CD4-positive, alpha-beta T cell treated with Interleukin-15 for 4 hours (primary cell): ENCODE results near the gene DENND1B.
"Not testable (repeated sequence)": the region's sequence is repeated elsewhere in the genome, so short reads cannot be mapped to it uniquely, and the experiment has no call there.

ENCODE experiments used
- DNase-seq: peaks from one replicate; pipeline ENCODE4 v3.0.0-alpha.2; 2020; ENCODE audit warnings: low spot score

The DENND1B gene

GRCh38 chr1:197553281-197553680, 222.0 kb downstream of the DENND1B start:
- no peak for DNase-seq

- no peak for DNase-seq
Measured at GRCh38 chr1:197546989-197547388, 228.3 kb downstream of the DENND1B start.

GRCh38 chr1:197544553-197544952, 230.7 kb downstream of the DENND1B start:
- no peak for DNase-seq

GRCh38 chr1:197544130-197544529, 231.2 kb downstream of the DENND1B start:
- DNase-seq: no peak

- DNase-seq: no peak
Measured at GRCh38 chr1:197541411-197541810, 233.9 kb downstream of the DENND1B start.

- peak; percentile 28 for DNase-seq
Measured at GRCh38 chr1:197526736-197527371, 248.4 kb downstream of the DENND1B start.

- peak; percentile 43 for DNase-seq
Measured at GRCh38 chr1:197521118-197521739, 254.1 kb downstream of the DENND1B start.

- DNase-seq: no peak
Measured at GRCh38 chr1:197519741-197520334, 255.4 kb downstream of the DENND1B start.

GRCh38 chr1:197515421-197515820, 259.9 kb downstream of the DENND1B start:
- DNase-seq: no peak

GRCh38 chr1:197510691-197511378, 264.4 kb downstream of the DENND1B start:
- DNase-seq: no peak

- DNase-seq: no peak
Measured at GRCh38 chr1:197496722-197497121, 278.6 kb downstream of the DENND1B start.

- DNase-seq: not testable (repeated sequence)
Measured at GRCh38 chr1:197491505-197491904, 283.8 kb downstream of the DENND1B start.

- DNase-seq: no peak
Measured at GRCh38 chr1:197486946-197487345, 288.3 kb downstream of the DENND1B start.

GRCh38 chr1:197485790-197486189, 289.5 kb downstream of the DENND1B start:
- no peak for DNase-seq

- no peak for DNase-seq
Measured at GRCh38 chr1:197481101-197481500, 294.2 kb downstream of the DENND1B start.

- DNase-seq: no peak
Measured at GRCh38 chr1:197480446-197480845, 294.8 kb downstream of the DENND1B start.

- no peak for DNase-seq
Measured at GRCh38 chr1:197472141-197472540, 303.1 kb downstream of the DENND1B start.

GRCh38 chr1:197471248-197471985, 303.9 kb downstream of the DENND1B start:
- no peak for DNase-seq

- no peak for DNase-seq
Measured at GRCh38 chr1:197470330-197470729, 304.9 kb downstream of the DENND1B start.

- DNase-seq: no peak
Measured at GRCh38 chr1:197469620-197470210, 305.6 kb downstream of the DENND1B start.

GRCh38 chr1:197468543-197469175, 306.6 kb downstream of the DENND1B start:
- no peak for DNase-seq
